Daoy (cell line): ENCODE results near the gene SLCO4A1. TPM values are rescaled to one million over a fixed set of nuclear protein-coding genes. Genes with fewer than 3 reads are reported as not detected.

Experiments used
- DNase-seq: peaks from one replicate; pipeline ENCODE4 v3.0.0-alpha.2; 2015; ENCODE audit warnings: low read depth
- total RNA-seq: library from RNA; depleted of rRNA; stranded (reverse); fragments of >200 nt; shearing (Covaris generic); gene quantifications from 2 replicates; pipeline ENCODE4 v1.2.3, GENCODE V29; 2014

SLCO4A1 gene
- total RNA-seq, 1 experiment from 2014 or later, result 16.3 TPM

DNA sequence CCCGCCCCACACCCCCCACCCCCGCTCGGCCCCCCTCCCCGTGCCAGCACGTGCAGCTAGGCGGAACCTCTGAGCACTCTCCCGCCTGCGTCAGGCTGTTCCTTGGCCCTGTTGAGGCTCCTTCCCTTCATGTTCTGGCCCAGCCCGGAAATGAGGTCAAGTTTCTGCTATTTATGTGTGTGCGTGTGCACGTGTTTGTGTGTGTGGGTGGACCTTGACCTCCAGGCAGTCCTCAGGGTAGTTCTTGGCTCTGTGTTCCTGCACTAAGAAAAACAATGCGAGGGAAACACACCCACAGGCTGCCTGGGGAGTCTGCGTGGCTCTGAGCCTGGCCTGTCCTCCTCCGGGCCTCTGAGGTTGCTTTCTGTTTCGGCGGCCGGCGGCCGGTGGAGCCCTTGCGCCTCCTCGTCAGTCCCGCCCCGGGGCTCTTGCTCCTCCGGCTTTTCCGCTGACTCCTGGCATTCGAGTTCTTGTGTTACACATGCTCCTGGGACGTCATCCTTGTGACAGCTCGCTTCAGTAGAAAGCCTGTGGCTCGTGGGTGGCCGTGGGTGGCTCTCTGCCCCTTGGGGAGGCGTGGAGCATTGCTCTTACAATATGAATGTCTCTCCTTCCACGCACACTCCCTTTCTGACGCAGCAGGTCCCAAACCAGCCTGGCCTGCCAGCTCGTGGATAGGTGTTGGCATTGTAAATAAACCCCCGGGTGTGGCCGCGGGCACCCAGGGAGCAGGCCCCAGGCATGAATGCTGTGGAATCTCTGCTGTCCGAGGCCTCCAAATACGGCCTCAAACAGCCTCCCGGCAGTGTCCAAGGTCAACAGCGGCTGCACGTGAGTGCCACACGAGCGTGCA is 10.0 kb downstream of the SLCO4A1 start:
- DNase-seq, result peak; percentile 82

DNA sequence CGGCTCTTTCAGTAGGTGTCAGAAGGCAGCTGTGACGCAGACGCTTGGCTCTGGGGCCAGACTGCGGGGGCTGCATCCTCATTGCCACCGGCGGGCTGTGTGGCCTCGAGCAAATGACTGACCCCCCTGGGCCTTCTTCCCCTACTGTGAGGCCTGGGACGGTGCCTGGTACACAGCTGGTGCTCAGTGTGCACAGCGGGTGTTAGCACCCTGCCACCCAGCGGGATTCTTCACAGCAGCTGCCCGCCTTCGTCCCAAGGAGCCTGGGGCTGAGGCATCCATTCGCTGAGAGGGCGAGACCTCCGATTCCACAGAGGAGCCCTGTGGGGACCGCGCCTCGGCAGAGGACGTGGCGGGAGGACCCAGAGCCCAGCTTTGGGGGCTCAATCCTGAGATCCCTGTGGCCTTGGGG is 10.6 kb downstream of the SLCO4A1 start:
- no peak for DNase-seq

DNA sequence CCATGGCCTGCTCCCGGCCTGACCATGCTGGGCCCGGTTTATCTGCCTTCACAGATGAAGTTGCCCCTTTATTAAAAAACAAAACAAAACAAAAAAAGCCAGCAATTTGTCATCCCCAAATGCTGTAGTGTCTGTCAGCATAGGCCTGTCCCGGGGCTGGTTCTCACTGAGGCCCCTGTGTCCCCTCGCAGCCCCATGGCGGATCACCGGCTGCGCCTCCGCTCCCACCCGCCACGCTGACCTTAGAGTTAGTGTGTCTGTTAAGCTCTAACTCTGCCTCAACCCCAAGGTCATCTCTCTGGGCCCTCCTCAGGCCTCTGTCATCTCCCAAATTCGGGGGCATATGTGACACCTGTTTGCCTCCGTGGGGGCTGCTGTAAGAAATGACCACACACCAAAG is 11.1 kb downstream of the SLCO4A1 start:
- no peak for DNase-seq

DNA sequence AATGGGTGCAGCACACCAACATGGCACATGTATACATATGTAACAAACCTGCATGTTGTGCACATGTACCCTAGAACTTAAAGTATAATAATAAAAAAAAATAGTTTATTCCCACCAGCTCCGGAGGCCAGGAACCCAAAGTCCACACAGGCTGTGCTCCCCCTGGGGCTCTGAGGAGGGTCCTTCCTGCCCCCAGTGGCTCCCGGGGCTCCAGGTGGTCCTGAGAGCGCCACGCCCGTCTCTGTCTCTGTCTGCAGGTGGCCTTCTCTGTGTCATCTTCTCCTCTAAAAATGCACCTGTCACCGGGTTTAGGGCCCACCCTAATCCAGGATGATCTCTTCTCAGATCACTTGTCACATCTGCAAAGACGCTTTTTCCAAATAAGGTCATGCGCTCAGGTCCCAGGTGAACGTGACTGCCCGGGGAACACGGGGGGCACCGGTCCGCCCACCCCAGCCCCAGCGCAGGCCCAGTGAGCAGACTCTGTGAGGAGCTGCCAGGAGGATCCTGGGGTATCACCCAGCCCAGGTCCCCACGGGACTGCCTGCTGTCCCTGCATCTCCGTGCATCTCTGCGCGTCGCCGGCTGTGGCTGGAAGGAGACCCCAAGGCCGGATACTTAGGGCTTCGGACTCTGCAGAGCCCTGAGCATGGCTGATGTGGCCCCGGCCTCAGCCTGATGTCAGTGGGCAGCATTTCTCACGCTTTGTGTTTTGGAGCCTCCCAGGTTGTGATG is 11.8 kb downstream of the SLCO4A1 start:
- no peak for DNase-seq

DNA sequence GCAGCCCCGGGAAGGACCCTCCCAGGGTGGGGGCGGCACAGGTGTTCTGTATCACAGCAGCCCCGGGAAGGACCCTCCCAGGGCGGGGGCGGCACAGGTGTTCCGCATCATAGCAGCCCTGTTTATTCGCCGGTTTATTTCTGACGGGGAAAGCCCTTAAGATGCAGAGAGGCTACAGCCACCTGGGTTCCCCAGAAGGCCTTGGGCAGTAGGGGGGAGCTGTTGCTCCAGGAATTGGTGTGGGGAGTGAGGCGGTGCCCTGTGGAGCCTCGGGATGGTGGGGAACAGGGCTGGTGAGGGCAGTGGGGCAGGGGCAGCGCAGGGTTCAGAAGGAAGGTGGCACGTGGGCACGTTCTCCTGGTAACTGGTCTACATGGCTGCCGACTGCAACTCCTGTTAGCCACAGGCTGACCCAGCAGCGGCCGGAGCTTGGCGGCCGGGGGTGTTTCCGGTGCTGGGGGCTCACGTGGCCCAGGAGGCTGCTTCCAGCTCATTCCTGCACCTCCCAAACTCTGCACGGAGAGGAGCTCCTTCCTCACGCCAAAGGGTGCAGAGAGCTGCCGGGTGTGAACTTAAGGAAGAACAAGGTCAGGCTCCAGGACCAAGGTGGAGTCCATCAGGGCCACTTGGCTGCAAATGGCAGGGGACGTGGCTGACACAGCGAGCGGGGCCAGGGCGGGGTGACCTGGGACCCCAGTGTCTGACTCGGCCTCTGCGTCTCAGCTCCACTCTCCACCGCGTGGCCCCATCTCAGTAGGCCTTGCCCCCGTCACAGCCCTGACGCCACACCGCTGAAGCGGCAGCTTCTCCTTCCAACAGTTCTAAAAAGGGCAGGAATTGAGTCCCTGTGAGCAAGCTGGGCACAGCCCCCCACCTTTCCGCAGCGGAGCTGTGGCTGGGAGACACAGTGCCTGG is 13.2 kb downstream of the SLCO4A1 start:
- DNase-seq, result no peak

DNA sequence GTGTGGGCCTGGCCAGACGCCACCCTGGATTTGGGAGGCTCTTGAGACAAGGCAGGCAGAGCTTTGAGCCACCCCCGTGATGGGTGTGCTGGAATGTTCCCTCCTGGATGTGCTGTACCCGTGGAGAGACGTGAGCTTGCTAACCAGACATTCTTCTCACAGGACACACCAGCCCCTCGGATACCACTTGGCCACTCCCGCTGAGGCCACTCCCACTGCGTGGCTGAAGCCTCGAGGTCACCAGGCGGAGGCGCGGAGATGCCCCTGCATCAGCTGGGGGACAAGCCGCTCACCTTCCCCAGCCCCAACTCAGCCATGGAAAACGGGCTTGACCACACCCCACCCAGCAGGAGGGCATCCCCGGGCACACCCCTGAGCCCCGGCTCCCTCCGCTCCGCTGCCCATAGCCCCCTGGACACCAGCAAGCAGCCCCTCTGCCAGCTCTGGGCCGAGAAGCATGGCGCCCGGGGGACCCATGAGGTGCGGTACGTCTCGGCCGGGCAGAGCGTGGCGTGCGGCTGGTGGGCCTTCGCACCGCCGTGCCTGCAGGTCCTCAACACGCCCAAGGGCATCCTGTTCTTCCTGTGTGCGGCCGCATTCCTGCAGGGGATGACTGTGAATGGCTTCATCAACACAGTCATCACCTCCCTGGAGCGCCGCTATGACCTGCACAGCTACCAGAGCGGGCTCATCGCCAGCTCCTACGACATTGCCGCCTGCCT is 14.1 kb downstream of the SLCO4A1 start:
- DNase-seq, result no peak

DNA sequence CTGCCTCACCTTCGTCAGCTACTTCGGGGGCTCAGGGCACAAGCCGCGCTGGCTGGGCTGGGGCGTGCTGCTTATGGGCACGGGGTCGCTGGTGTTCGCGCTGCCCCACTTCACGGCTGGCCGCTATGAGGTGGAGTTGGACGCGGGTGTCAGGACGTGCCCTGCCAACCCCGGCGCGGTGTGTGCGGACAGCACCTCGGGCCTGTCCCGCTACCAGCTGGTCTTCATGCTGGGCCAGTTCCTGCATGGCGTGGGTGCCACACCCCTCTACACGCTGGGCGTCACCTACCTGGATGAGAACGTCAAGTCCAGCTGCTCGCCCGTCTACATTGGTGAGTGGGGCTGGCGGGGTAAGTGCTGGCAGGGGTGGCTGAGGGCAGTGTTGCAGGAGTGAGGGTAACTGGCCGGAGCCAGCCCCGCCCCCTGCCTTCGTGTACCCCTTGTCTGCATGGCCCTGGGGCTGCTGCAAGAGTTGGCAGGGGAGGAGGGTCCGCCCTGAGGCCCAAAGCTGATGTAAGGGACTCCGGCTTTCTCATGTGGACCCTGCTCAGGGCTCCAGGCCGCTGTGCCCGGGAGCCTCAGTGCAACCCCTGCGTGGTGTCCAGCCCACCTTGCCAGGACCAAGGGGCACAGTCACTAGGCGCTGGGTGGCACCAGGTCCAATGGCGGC is 14.8 kb downstream of the SLCO4A1 start:
- DNase-seq, result no peak

DNA sequence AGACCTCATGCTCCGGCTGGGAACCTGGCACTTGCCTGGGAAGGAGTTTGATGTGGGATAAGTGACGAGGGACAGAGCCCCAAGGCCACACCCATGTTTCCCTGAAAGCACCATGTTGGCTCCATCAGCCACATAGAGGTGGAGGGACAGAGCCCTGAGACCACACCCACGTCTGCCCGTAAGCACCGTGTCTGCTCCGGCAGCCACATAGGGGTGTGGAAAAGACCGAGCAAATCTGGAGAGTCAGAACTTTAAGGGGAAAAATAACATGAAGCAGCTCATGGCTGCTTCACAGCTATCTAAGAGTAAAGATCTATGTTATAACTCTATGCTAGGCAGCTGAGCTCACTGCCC is 15.3 kb downstream of the SLCO4A1 start:
- no peak for DNase-seq

DNA sequence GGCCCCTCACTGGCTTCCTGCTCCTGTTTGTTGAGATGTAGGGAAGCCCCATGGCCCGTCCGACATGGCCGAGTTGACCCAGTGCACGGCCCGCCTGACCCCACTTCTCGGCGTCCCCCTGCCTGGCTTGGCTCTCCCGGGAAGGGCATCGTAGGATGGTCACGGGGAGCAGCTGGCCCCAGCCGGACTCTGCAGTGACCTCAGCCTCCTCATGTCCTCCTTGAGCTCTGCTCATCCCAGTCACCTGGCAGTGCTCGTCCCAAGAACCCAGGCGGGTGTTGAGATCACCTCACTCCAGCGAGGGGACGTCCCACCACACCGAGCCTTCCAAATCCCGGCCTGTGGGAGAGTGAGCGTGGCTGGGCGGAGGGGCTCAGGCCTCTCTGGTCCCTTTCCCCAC is 15.7 kb downstream of the SLCO4A1 start:
- no peak for DNase-seq

DNA sequence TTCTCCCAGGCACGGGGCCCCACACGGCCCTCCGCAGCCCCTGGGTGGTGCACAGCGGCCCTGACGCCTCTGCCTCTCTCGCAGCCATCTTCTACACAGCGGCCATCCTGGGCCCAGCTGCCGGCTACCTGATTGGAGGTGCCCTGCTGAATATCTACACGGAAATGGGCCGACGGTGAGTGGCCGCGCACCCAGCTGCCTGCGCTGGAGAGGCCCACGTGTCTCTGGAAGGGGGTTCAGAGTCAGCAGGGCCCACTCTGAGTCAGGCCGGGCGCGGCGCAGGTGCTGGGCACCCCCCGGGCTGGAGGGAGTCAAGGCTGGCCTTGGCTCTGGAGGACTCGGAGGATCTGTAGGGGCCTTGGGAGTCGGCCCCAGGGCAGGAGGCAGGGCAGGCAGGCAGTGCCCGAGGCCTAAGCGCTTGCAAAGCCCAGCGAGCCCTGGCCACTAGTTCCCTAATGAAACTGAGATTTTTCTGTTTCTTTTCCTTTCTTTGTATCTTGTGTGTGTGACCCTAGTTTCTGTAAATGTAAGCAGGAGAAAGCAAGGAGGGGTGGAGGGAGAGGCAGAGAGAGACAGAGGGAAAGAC is 16.4 kb downstream of the SLCO4A1 start:
- no peak for DNase-seq

DNA sequence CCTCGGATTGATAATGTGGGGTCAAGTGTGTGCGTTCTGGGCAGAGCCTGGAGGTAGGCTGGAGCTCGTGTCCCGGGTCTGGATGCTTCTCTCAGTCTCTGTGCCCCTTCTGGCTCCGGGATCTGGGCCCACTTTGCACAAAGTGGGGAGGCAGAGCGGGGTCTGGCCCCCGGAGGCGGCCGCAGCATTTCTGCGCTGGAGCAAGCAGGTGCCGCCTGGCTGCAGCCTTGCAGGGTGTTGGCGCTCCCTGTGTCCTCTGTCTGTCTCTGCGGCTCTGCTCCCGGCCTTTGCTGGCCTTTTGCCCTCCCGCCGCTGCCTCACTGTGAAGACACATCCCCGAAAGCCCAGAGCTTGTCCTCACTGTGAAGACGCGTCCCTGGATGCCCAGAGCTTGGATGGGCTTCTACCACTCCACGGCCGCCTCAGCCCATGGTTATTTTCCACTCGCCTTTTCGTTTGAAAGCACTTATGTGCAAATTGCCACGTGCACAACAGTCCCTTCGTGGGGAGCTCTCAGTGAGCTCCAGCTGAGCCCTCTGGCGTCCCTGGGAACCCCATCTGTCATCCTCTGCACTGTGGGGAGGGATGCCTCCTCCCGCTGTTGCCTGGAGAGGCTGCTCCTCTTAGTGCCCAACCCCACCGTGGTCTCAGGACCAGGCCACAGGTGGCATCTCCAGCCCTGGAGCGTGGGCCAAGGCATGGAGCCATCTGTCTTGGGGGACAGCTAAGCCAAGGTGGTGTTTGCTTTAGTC is 17.4 kb downstream of the SLCO4A1 start:
- DNase-seq, result no peak

DNA sequence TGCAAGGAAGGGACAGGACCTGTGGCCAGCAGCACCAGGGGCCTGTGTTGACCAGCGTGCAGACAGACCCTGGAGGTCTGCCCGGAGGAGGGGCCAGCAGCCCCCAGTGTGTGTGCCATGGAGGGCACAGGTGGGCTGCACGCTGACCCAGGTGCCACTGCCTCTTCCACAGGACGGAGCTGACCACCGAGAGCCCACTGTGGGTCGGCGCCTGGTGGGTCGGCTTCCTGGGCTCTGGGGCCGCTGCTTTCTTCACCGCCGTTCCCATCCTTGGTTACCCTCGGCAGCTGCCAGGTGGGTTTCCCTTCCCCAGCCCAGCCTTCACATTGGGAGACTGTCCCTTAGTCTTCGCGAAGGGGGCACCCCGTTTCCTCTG is 17.9 kb downstream of the SLCO4A1 start:
- no peak for DNase-seq

DNA sequence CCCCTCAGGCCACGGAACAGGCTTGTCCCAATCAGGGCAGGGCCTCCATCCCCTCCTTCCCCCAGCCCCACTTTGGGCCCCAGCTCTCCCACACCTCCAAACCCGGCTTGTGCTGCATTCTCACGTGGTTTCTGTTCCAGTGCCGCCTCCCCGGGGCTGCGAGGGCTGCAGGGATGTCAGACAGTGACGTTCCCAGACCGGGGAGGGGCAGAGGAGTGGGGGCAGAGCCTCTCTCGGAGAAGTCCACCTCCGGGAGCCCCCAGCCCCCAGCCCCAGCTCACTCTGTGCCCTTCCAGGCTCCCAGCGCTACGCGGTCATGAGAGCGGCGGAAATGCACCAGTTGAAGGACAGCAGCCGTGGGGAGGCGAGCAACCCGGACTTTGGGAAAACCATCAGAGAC is 18.5 kb downstream of the SLCO4A1 start:
- no peak for DNase-seq

DNA sequence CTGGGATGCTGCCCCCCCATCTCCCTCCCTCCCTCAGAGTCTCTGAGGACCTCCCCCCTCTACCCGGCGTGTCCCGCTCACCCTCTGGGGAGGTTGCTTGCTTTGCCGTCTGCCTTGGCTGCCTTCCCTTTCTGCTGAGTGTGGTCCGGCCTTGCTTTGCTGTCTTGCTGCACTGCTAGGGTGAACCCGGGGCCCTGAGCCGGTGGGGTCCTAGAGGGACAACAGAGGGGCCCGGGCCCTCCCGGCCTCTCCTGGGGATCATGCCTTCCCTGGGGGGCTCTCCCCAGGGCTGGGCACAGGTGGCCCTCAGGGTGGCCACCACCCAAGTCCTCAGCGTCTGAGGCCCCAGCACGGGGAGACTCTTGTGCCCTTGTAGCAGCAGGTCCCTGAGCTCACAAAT is 19.3 kb downstream of the SLCO4A1 start:
- DNase-seq, result no peak

DNA sequence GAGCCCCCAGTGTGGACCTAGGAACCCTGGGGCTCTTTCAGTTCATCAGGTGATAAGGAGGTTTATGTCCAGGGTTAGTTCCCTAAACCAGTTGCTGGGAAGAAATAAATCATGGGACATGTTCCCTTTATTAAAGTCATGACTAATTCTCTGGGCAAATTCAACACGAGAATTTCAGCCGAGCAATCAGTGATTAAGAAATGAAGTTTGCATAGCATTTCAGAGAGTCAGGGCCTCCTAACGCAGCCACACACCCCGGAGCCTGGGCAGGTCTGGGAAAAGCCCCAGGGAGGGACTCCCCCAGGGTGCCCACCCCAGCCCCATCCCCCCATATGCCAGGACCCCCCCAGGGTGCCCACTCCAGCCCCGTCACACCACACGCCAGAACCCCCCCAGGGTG is 20.1 kb downstream of the SLCO4A1 start:
- peak; percentile 20 for DNase-seq

DNA sequence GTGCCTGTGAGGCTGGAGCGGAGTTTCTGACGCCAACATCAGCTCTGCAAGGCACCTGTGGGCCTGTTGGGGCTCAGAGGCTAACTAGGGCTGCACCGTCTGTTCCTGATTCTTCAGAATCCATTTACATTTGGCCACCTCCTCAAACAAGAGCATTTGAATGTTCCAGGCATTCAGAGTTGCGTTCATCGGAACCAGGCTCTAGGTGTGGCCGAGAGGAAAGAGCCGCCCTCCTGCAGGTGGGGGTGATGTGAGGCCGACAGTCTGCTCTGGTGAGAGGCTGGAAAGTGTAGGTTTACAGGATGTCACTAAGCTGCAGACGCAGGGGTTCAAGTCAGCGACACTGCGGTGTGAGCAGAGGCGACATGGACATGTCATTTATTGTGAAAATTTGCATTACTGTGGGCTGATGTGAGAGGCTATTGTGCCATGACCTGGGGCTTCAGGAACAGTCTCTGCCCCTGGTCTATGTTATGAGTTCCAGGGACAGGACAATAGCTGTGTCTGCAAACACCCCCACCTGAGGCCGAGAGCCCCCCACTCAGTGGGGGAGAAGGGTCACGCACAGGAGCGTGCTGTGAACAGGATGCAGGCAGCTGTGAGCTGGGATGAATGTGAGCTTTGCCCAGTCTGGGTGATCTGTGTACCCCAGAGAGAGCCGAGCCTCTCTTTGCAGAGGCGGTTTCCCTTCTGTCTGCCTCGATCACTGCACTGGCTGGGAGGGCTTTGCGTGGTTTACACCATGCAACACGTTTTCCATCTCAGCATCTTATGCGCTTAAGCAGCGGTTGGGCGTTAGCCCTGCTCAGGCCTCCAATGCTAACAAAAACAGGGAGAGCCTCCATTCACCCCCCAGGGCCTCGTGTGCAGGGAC is 21.1 kb downstream of the SLCO4A1 start:
- no peak for DNase-seq

DNA sequence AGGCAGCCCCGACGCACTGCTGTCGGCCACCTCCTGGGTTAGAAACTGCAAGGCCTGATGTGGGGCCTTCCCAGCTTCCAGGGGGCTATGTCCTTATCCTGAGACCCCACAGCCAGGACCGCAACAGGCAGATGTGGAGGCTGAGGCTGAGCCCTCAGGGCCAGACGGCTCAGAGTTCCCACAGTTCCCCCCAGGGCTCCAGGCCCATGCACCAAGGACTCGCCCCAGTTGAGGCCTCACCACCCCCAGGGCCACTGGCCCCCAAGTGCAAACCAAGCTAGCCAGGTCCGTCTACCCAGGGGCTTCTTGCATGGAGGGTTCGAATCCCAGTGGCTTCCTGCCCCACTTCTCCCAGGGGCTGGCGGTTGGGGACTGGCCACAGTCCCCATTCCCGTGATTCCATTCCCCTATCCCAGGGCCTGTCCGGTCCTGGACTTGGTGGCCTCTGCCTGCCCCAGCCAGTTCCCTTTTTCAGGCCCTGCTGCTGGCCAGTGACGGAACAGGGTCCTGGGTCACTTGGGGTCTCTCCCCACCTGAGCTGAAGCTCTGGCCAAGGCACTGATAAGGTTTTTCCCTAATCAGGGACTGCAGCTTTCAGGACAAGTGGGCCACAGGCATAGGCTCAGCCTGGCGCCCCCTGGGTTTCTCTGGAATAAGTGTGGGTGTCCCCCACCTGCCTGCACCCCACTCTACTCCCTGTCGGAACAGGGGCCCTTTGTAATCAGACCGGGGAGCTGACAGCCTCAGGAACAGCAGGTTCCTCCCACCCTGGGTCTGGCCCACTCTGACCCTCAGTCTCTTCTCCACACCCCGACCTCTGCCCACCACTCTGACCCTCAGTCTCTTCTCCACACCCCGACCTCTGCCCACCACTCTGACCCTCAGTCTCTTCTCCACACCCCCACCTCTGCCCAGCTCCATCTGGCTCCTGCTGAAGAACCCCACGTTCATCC is 22.0 kb downstream of the SLCO4A1 start:
- no peak for DNase-seq
